Smooth muscle cell (in vitro differentiated cells): ENCODE data around the gene RBM38. TPM values are rescaled to one million over a fixed set of nuclear protein-coding genes. Genes with fewer than 3 reads are reported as not detected.

Source experiments
- DNase-seq: peaks from one replicate; lab custom pipeline; 2025; ENCODE audit not compliant: unreplicated experiment; lab: John Stamatoyannopoulos, UW
- H2AFZ ChIP-seq: fragments of 200-600 bp; sonication (generic); 2 replicates; pipeline ENCODE4 v1.6.0; 2016; ENCODE audit warnings: antibody characterized with exemption, low read depth, mild to moderate bottlenecking
- H3F3A ChIP-seq: fragments of 200-600 bp; sonication (generic); 2 replicates; pipeline ENCODE4 v1.6.0; 2017; ENCODE audit warnings: antibody characterized with exemption, low read depth
- H3K27ac ChIP-seq: fragments of 200-600 bp; sonication (generic); 2 replicates; pipeline ENCODE4 v1.5.1; 2016; ENCODE audit warnings: low read depth, mild to moderate bottlenecking
- H3K27me3 ChIP-seq: fragments of 200-600 bp; sonication (generic); 2 replicates; pipeline ENCODE4 v1.6.1; 2016; ENCODE audit warnings: low read depth, mild to moderate bottlenecking
- H3K36me3 ChIP-seq: fragments of 200-600 bp; sonication (generic); 2 replicates; pipeline ENCODE4 v1.5.1; 2016; ENCODE audit warnings: low read depth
- H3K4me1 ChIP-seq: fragments of 200-600 bp; sonication (generic); 2 replicates; pipeline ENCODE4 v1.5.1; 2016; ENCODE audit warnings: low read depth
- H3K4me2 ChIP-seq: fragments of 200-600 bp; sonication (generic); 2 replicates; pipeline ENCODE4 v1.6.0; 2016; ENCODE audit warnings: mild to moderate bottlenecking
- H3K4me3 ChIP-seq: fragments of 200-600 bp; sonication (generic); 2 replicates; pipeline ENCODE4 v1.5.1; 2016; ENCODE audit warnings: mild to moderate bottlenecking
- H3K79me2 ChIP-seq: fragments of 200-600 bp; sonication (generic); 2 replicates; pipeline ENCODE4 v1.6.0; 2016; ENCODE audit warnings: low read depth, mild to moderate bottlenecking
- H3K9ac ChIP-seq: fragments of 200-600 bp; sonication (generic); 2 replicates; pipeline ENCODE4 v1.6.0; 2016; ENCODE audit warnings: low read depth
- H3K9me3 ChIP-seq: fragments of 200-600 bp; sonication (generic); replicated peaks from 2 replicates; pipeline ENCODE4 v1.5.1; 2016; ENCODE audit warnings: low read depth
- H4K20me1 ChIP-seq: fragments of 200-600 bp; sonication (generic); 2 replicates; pipeline ENCODE4 v1.6.0; 2016; ENCODE audit warnings: low read depth
- CTCF ChIP-seq: fragments of 200-600 bp; sonication (generic); IDR thresholded peaks from 2 replicates; pipeline ENCODE4 v1.5.1; 2017; ENCODE audit warnings: borderline replicate concordance, mild to moderate bottlenecking, antibody characterized with exemption; ENCODE audit not compliant: insufficient read depth, poor library complexity, severe bottlenecking
- WGBS: methylation state at CpG from one replicate; pipeline ENCODE4 v1.1.7; 2016; ENCODE audit warnings: low lambda C conversion rate; 5-methylcytosine and 5-hydroxymethylcytosine counted together
- polyA plus RNA-seq: library from polyadenylated mRNA; unstranded; fragments of >200 nt; fragmentation: Nextera tagmentation; extraction: Ambion mirVana; gene quantifications from 2 replicates; pipeline ENCODE4 v1.2.1, GENCODE V29; 2016
- total RNA-seq: library from RNA; depleted of rRNA; stranded (reverse); fragments of >200 nt; gene quantifications from 2 replicates; pipeline ENCODE4 v1.2.3, GENCODE V29; 2014

The RBM38 gene
- total and polyA plus RNA-seq, 2 experiments from 2014 or later: 12.0 to 12.7 TPM

GRCh38 chr20:57353351-57353750, 37.8 kb upstream of the RBM38 start:
- Histone ChIP-seq H3K27me3 (no peaks in the 10 kb centered on the region), H2AFZ (no peak overlapping the region), H3K9me3 (no peaks in the 10 kb centered on the region), H3K27ac (no peak overlapping the region), H3K36me3 (peaks cover 13% of the 10 kb centered on the region), H3K4me3 (no peak overlapping the region), H3F3A (peaks cover 5% of the 10 kb centered on the region), H4K20me1 (peaks cover 26% of the 10 kb centered on the region), H3K4me1 (peaks cover 6% of the 10 kb centered on the region), H3K79me2 (peaks cover 35% of the 10 kb centered on the region), H3K4me2 (no peak overlapping the region), H3K9ac (no peak overlapping the region)
- 96% methylated on average over 9 of the region's 9 CpGs for WGBS
- no peak for DNase-seq
- TF ChIP-seq CTCF: no peak

DNA sequence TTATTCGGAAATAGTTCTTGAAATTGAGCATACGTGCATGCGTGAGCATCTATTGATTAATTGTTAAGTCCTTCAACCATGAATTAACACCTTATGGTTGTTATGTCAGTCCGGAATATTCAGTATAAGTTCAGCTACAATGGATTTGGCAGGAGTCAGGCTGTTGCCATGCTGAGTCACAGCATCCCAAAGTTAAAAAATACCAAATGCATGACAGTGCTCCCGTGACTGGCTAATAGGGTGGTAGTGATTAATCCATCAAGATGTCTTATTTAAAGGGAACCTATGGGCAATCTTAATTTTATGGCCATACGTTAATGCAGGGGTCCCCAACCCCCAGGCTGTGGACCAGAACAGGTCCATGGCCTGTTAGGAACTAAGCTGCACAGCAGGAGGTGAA, 29.7 kb upstream of the RBM38 start:
- H3K36me3 ChIP-seq: peaks cover 14% of the 10 kb centered on the region
- no peak overlapping the region for H2AFZ ChIP-seq
- 89% methylated on average over 6 of the region's 6 CpGs for WGBS
- TF ChIP-seq CTCF: no peak
- peaks cover 16% of the 10 kb centered on the region for H4K20me1 ChIP-seq
- H3K4me1 ChIP-seq: no peaks in the 10 kb centered on the region
- H3K4me2 ChIP-seq: no peak overlapping the region
- DNase-seq: no peak
- no peaks in the 10 kb centered on the region for H3K9me3 ChIP-seq
- no peak overlapping the region for H3K4me3 ChIP-seq
- H3K27ac ChIP-seq: no peak overlapping the region
- no peaks in the 10 kb centered on the region for H3K27me3 ChIP-seq
- no peak overlapping the region for H3K9ac ChIP-seq
- H3K79me2 ChIP-seq: peaks cover 14% of the 10 kb centered on the region
- H3F3A ChIP-seq: no peaks in the 10 kb centered on the region

GRCh38 chr20:57364451-57364850, 26.7 kb upstream of the RBM38 start:
- Histone ChIP-seq H4K20me1 (peaks cover 21% of the 10 kb centered on the region), H2AFZ (no peak overlapping the region), H3K79me2 (peaks cover 14% of the 10 kb centered on the region), H3K9me3 (no peaks in the 10 kb centered on the region), H3K36me3 (peaks cover 34% of the 10 kb centered on the region), H3F3A (no peaks in the 10 kb centered on the region), H3K9ac (no peak overlapping the region), H3K27ac (no peak overlapping the region), H3K4me2 (no peak overlapping the region), H3K4me1 (no peaks in the 10 kb centered on the region), H3K27me3 (no peaks in the 10 kb centered on the region), H3K4me3 (no peak overlapping the region)
- no peak for DNase-seq
- no peak for TF ChIP-seq CTCF

GRCh38 chr20:57369596-57369995, 21.6 kb upstream of the RBM38 start:
- Histone ChIP-seq H3K36me3 (peaks cover 39% of the 10 kb centered on the region), H3K4me3 (no peak overlapping the region), H3K9me3 (no peaks in the 10 kb centered on the region), H3K27ac (no peak overlapping the region), H4K20me1 (peaks cover 9% of the 10 kb centered on the region), H2AFZ (no peak overlapping the region), H3K79me2 (no peaks in the 10 kb centered on the region), H3K4me2 (no peak overlapping the region), H3F3A (no peaks in the 10 kb centered on the region), H3K4me1 (no peaks in the 10 kb centered on the region), H3K27me3 (no peaks in the 10 kb centered on the region), H3K9ac (no peak overlapping the region)
- no peak for DNase-seq
- no peak for TF ChIP-seq CTCF
- 100% methylated on average over 3 of the region's 3 CpGs for WGBS
